ENCODE results near the gene TOM1.

DNA sequence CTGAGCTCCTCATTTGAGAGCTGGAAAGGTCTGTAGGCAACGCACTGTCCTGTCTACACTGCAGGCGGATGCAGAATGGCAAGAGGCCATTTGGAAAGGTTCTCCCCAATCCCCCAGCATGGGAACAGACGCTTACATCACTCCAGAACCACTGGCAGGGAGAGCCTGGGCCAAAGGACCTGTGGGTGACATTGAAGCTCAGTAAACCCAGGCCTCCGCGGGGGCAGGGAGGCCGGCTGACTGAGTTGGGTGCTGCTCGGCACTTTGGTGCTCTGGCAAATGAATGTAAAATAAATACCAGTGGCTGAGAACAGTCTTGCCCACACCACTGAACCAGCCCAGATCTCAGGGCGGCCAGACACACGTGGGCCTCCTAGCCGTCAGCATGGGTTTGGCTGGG is 22.4 kb downstream of the TOM1 start:
- TF ChIP-seq, protein P1, sequence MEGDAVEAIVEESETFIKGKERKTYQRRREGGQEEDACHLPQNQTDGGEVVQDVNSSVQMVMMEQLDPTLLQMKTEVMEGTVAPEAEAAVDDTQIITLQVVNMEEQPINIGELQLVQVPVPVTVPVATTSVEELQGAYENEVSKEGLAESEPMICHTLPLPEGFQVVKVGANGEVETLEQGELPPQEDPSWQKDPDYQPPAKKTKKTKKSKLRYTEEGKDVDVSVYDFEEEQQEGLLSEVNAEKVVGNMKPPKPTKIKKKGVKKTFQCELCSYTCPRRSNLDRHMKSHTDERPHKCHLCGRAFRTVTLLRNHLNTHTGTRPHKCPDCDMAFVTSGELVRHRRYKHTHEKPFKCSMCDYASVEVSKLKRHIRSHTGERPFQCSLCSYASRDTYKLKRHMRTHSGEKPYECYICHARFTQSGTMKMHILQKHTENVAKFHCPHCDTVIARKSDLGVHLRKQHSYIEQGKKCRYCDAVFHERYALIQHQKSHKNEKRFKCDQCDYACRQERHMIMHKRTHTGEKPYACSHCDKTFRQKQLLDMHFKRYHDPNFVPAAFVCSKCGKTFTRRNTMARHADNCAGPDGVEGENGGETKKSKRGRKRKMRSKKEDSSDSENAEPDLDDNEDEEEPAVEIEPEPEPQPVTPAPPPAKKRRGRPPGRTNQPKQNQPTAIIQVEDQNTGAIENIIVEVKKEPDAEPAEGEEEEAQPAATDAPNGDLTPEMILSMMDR (IDR thresholded peaks at IDR 0.05; ENCODE audit: low read depth, low read length): no peak
- TF ChIP-seq, protein P2, sequence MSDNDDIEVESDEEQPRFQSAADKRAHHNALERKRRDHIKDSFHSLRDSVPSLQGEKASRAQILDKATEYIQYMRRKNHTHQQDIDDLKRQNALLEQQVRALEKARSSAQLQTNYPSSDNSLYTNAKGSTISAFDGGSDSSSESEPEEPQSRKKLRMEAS (IDR thresholded peaks at IDR 0.05; ENCODE audit: low read depth, low read length): no peak
- TF ChIP-seq POLR2A (IDR thresholded peaks at IDR 0.05; ENCODE audit: extremely low read depth, insufficient read length) (no peak), MYC (IDR thresholded peaks at IDR 0.05; ENCODE audit: low read depth, low read length) (no peak)
